ENCODE results near the gene CLEC16A.

CLEC16A gene

DNA sequence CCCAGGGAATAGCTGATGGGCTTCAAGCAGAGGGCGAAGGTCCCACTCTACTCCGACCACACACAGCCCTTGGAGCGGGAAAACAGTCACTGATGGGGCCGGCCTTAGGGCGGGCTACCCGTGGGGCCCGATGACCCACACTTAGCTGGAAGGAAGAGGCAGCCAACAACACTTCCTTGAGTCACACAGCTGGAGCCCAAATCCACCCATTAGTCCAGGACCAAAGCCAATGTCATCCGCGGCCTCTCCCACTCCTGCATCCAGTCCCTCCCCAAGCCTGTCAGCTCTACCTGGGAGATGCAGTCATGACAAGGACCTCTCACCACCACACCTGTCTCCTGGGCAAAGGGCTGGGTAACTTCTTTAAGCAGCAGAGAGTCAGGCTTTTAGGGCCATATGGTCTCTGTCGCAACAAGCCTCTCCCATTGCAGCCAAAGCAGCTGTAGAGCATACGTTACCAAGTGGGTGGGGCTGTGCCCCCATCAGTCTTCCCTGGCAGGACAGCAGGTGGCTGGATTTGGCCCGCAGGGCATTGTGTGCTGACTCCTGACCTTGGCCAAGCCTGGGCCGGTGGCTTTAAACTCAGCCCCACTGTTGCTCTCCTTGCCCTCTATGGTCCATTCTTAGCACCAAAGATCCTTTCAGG lies 200.9 kb downstream of the CLEC16A start:
- no peak for DNase-seq

DNA sequence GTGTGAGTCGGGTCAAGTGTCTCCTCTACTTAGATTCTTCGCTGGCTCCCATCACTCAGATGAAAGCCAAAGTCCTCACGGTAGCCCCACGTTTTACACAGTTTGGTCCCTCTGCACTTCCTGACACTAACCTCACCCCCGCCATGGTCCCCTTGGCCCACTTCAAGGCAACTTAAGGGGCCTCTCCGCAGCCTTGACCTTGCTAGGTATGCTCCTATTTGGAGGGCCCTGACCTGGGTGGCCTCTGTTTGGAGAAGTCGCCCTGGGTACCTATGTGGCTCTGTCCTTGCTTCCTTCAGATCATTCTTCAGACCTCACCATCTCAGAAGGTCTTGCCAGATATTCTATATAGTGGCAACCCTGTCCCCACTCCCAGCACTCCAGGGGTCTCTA lies 201.5 kb downstream of the CLEC16A start:
- no peak for DNase-seq

DNA sequence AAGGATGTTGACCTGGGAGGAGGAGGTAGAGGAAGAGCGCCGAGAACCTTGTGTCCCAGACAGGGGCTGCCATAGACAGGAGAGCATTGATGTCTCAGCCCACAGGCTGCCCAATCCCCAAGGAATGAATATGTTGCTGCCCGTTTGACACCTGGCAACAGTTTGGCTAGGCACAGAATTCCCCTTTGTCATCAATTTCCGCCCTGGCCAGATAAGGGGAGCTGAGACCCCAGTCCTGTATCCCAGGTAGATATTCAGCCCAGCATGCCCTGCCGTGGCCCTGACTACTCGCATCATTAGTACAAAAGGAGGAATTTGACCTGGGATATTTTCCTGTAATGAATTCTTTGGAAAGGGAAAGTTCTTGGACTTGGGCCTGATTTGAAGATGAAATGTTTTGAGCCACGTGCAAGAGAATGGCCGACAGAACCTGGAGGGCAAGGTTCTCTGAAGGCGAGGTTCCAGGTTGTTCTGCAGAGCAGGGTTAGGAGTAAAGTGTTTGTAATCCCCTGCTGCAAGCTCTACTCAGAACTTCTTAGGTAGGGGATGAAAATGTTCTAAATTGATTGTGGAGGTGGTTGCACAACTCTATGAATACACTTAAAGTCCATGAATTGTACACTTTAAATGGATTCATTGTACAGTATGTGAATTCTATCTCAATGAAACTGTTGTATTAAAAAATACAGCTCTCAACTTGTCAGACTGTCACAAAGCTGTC lies 202.8 kb downstream of the CLEC16A start:
- DNase-seq = no peak

DNA sequence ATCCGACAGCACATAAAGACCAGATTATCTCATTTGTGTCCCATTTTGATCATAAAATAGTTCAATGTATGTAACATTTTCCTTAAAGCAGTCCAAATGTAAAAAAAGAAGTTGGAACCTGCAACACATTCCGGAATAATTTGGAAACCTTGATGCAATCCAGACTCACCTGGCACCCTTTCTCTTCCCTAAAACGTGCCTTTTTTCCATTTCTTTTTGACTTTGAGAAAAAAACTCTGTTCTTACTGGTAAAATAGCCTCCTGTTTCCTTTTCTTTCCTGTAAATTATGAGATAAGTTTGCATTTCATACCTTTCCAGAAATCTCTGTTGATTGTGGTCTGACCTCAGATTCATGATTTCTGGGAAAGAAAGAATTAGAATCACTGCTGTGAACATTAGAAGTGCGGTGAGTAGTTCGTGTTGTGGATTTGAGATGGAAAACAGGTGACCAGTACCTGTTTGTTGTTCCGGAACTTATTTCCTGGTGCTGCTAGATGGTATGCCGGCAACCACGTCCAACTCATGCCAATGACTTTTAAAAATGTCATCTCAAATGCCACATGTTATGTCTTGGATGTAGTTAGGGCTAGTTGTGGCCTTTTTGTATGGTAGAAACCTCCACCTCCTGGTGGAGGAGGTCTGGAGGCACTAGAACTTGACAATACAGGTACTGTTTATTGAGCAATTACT lies 203.5 kb downstream of the CLEC16A start:
- DNase-seq = no peak

DNA sequence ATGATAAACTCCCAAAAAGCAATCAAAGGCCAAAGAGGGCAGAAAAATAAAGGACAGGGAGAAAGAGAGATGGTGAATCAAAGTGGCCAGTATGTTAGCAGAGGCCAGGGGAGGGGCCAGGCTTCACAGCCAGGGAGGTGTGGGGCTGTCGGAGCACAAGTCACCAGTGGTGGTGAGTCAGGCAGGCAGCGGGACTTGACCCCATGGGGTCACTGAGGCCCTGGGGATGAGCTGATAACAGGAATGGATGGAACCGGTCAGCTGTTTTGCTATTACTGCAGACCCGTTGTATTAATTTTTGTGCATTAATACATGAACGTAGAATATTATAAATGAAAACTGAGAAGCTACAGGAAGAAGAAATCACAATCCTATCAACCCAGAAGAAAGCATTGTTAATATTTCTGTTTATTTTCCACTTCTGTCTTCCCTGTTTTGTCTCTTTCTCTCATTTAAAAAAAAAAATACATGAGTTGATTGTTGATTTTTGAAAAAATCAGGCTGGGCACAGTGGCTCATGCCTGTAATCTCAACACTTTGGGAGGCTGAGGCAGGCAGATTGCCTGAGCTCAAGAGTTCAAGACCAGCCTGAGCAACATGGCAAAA lies 204.8 kb downstream of the CLEC16A start:
- no peak for DNase-seq

DNA sequence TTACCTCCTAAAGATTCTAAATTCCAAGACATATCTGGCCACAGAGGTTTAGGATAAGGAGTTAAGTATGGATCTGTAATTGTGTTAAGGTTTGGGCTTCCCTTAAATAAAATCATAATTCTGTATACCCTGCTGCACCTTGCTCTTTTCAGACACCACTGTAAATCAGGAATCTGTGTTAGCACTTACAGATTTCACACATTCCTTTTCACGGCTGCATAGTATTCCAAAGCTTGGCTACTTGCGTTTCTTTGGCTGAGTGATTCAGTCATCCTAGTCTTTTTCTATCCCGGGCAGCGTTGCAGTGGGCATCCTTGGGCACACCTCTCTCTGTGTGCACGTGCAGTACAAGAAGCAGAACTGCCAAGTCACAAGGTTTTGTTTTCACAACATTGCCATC lies 205.8 kb downstream of the CLEC16A start:
- DNase-seq = no peak

DNA sequence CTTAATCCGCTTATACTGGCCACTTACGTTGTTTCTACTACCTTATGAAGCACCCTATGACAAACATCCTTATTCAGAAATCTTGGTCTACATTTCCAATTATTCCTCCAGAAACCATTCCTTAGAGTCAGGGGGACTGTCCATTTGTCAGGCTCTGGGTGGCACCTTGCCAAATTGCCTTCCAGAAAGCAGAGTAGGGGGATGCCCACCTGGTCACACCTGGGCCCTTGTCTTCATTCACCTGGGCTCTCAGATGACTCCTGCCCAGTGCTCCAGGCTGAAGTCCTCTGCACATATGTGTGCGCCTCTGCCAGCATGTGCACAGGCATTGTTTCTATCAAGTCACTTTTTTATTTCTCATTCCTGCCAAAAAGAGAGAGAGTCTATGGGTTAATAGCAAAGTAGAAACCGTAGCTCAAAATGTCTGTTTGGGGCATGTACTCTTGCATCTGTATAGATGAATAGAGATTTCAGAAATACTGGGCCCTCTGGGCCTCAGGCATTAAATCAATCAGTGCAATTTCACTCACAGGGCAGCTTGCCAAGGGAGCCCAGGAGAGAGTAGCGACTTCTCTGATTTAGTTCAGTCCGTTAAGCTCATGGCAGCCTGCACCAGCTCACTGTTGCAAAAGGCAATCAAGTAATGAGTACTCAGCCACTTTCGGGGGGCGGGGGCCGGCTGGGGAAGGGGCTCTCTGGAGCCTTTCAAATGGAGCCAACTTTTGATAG lies 207.0 kb downstream of the CLEC16A start:
- DNase-seq = no peak

DNA sequence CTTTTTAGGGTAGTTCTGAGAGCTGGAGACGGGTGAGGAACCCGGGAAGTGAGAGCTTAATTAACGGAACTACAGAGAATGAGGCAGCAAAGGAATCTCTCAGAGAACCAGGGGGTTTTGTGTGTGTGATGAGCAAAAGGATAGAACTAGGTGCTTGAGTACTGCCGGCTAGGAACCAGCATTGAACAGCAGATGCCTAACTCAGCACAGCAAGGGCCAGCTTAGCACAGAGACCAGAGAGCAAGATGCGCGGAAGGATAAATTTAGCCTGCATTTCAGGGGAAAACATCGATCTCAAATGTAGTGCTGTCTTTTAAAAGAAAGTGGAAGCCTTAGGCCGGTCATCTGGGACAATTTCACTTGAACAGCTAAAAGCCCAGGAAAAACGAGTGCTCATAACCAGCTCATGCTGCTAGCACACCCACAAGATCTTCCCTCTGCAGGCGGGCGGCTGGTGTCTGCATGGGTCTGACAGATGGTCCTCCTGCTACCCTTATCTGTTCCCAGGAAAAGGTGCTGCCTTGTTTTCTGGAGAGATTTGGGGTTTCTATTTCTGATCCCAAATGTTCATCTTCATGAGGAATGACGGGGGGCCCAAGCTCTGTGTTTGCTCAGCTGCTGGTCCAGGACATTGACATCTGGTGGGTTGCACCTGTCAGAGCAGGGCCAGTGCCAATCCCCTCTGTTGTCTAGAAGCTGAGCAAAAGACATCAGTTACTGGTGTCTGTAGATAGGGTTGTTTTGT lies 207.7 kb downstream of the CLEC16A start:
- peak; percentile 6 for DNase-seq

DNA sequence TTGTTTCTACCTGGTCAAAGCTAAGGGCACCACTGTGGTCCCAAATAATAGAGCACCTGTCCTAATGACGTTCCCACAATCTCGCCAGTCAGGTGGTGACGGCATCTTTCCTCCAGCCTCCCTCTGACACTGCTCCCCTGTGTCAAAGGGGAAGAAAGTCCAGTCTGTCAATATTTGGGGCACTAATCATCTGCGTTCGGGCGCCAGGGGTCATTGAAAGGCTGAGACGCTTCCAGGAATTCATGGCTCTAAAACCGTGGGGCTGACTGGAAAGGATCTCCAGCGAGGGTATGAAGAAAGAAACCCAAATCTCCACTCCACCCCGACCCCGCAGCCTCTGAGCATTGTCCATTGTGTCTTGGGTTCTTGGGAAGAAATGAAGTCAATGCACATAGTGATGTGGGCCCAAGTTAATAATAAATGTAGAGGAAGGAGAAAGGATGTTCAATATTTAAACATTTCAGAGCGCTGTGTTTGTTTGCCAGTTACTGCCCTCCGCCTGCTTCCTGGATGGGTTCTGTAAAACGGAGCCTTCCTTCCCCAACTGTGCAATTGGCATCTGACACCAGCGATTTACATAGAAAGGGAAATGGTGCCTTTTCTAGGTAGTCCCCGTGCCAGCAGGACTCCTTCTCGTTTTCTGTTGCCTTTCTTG lies 208.4 kb downstream of the CLEC16A start:
- no peak for DNase-seq

DNA sequence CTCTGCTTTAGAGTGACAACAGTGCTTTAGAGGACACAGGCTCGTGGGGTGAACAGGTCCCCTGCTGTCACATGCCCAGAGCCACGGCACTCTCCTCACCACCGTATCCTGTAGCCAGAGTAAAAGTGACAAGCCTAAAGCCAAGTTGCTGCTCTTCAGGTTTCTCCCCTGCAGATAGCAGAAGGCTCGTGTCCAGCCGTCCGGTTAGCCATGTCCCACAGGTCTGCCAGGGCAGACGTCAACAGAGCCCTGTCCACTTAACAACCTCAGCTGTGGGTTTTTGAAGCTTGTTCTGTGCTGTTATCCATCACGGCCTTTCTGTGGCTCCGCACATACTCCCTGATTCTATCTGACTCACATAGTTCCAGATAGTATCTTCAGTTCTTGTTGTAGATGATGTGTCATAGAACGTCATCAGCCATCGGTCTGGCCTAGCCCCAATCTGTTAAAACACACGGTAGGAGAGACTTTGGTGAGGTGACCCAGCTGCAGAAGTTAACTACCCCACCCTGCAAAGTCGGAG lies 211.0 kb downstream of the CLEC16A start:
- DNase-seq = no peak

DNA sequence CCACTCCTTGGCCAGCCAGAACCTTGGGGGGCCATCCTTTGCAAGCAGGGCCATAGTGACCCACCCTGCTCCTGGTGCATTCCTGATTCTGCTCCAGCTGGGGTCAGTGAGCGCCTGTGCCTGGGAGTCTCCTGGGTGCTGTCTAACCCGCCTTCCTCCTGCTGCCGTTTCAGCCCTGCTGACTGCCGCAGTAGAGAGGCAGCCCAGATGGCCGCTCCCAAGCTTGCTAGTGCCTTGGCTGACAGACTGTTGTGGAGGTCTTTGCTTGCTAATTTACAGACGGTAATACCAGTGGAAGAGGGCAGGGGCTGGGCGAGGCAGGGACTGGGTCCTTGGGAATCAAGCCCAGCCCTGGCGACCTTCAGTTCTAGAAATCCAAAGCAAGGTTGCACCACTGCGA lies 212.0 kb downstream of the CLEC16A start:
- no peak for DNase-seq

DNA sequence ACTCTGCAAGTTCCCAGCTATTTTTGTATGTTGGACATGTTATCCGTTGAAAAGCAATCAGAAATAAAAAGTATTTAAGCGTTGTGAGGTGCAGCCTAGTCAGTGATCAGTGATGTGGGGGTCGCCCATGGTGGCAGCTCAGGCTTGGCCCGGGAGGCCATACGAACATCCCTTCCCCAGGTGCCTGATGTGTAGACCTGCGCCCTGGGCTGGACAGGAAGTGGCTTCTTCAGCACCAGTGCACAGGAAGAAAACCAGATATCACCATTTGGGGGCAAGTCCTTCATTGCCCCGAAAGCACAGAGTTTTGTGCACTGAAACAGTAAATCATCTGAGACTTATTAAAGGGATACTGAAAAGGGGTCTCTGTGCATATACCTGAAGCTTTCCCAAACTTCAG lies 212.8 kb downstream of the CLEC16A start:
- DNase-seq = no peak

DNA sequence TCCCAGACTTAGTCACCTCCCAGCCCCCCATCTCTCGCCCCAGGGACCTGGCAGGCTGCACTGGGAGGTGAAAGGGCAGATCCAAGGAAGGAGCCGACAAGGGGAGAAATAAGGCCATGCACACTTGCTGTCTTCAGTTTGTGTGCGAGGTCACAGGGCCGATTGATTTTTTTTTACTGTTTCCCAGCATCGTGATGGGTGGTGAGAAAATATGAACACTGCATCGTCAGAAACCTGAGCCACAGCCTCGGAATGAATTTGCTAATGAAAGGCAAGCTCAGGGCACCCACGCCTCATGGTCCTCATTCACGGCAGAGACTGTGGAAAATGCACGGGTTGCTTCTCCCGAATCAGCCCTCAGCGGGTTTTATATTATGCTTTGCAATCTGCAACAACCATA lies 213.7 kb downstream of the CLEC16A start:
- no peak for DNase-seq

DNA sequence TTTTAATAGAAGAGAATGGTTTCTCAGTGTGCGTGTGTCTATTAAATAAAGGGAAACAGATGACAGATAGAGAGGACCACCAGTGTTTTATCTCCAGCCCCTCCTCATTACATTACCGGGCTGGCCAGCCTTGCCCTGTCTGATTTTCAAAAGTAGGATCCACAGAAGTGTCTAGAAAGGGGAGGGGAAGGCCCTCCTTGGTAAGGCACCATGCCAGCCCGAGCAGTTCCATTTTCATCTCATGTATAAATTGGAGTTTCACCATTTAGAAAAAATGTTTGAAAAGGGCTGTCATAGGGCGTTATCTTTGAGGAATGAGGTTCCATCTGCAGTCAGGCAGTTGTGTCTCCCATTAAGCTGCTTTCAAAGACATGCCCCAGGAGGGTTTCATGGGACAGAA lies 214.9 kb downstream of the CLEC16A start:
- DNase-seq = no peak

DNA sequence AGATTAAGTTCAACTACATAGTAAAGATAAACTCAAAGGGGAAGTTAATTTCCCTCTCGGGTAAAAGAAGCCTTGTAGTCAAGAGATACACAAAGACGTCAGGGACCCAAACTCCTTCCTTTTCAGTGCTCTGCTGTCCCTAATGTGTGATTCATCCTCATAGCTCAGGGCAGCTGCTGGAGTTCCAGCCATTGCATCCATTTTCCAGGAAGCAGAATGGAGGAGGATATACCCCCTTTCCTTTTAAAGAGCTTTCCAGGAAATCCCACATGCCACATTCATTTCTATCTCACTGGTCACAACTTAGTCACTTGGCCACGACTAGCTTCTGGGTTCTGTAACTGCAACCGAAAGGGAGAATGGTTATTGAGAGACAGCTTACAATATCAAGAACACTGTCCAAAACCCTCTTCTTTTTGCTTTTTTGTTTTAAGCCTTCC lies 216.3 kb downstream of the CLEC16A start:
- DNase-seq = no peak

DNA sequence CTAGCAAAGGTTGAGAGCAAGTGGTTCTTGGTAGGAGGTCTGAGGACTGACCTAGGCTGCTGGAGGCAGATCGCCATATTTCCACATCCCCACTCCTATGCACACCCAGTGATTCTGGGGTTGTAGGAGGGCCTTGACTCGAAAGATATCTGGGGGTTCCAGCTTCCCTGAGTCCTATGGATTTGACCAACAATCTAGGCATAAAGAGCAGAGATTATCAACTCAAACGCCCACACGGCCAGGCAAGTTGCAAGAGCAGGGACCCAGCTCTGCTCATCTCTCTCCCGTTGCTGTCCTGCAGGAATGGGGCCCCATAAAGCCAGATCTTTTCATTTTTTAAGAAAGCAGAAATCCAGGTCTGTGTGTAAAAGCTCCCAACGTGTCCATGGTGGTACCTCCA lies 217.1 kb downstream of the CLEC16A start:
- DNase-seq = no peak

DNA sequence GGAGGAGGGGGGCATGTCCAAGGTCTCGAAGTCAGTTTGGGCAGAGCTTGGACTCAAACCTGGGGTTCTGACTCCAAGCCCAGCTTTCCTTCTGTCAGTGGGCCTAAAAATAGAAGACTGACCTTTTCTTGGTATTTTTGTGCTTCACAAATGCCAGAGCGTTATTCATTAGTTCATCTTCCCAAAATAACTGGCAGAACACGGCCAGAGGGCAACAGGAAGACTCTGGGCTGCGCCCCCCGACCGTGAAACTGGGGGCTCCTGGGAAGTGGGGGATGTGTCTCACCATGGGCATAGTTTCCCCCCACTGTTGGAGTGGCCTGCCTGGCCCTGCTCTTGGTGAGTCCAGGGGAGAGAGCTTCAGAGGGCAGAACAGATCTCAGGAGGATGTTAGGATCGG lies 217.6 kb downstream of the CLEC16A start:
- no peak for DNase-seq

DNA sequence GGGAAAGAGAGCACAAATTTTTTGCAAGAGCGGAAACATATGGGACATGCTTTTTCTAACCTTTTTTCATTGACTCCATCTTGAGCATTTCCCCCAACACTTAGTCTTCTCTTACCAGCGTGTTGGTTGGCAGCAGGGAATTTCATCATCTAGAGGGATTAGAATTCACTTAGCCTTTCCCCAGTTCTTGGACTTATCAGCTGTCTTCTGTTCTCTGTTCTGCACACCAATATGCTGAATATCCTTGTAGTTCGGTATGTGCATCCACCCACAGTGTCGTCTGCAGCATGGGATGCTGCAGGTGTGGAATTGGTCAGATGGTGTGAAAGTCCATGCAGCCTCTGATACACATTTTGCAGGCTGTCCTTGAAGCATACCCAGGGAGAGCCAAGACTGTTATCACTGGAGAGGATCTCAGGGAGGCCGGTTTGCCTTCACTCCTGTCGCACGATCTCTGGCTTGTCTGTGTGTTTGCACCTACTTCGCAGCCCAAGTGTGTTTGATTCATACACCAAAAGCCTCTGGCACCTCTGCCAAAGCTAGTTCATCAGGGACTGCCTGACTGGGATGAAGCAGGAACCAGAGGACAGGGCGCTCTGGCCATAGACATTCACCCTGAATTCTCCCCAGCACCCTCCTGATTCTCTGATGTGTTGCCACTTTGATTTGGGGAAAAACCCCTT lies 218.4 kb downstream of the CLEC16A start:
- DNase-seq = no peak

DNA sequence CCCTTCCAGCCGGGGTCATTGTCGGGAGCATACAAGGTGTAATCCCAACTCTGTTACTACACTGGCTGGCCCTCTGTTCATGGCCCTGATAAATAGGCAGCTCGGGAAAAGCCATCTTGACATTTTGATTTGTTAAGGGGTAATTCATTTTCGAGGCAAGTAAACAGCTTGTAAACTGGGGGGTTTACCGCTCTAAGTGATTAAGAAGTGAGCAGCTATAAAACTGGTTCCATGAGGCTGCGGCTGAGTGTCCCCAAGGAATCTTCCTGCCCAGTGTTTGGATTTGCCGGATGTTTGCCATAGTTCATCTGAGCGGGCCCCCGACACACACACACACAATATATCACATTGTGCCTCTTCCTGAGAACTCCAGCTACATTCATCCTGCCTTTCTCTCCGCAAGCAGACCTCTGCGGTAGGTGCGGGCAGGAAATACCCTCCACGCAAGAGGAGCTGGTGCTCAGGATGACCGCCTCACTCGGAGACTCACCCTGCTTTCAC lies 219.4 kb downstream of the CLEC16A start:
- no peak for DNase-seq

DNA sequence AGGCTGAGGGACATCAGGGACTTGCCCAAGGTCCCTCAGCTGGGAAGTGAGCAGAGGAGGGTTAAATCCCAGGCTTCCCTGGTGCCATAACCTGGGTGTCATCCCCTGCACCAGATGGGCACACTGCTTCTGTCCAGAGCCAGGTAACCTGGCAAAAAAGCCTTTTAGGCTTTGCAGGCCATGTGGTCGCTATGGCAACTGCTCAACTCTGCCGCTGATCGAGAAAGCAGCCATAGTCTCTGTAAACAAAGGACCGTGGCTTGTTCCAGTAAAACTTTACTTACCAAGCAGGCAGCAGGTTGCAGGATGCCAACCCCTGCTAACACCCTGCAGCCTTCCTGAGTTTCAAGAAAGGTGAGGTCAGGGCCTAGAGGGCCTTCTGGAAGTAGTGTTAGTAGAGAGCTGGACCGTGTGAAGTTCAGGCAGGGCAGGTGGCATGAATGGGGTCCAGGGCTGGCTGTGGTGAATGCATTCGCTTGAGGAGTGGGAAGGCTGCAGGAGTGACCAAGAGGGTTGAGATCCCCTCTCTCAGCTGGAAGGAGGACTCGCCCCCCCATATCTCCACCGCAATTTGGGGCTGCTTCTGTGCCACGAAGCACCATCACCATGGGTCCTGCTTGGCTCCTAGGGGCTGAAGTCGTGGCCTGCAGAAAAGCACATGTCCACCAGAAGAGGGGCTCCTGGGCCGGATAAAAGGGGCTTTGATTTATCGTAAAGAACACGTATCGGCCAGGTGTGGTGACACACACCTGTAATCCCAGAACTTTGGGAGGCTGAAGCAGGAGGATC lies 220.3 kb downstream of the CLEC16A start:
- no peak for DNase-seq
